ENCODE data around the gene SMYD2. TPM values are rescaled to one million over a fixed set of nuclear protein-coding genes. Genes with fewer than 3 reads are reported as not detected.

Gene SMYD2
- total and polyA plus RNA-seq, 2 experiments from 2014 or later, result 3.6 to 5.9 TPM

DNA sequence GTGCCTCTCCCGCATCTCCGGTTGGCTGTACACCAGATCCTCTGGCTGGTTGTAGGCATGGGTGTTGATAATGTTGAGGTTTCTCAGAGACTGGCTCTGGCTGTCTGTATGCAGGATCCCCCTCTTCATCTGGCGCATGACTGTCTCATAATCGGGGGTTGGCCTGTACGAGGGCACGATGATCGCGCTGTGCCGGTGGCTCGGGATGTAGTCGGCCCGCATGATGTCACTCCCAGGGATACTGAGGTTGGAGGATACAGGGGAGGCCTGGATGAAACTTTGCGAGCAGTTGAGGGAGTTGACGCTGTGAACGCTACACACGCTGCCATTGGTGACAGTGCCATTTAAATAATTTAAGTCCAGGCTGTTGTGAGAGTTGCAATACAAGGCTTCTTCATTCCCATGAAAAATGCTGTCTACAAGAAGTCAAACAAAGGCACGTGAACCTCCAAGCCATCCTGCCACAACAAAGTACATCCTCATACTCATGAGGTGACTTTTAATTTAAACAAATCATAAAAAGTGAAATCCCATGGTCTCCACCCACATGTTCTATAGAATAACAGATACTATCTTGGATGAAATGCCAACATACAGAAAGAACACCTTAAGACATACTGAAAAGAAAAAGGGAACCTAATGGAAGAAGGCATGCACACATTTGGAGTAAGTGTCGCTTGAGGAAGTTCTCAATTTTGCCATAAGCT lies 103.6 kb downstream of the SMYD2 start:
- peaks cover 20% of the 10 kb centered on the region for H3K4me1 ChIP-seq (ENCODE audit: insufficient read depth)
- no peak overlapping the region for H3K4me3 Mint-ChIP-seq
- H2AFZ ChIP-seq, result no peak overlapping the region
- peaks cover 16% of the 10 kb centered on the region for H3K36me3 ChIP-seq (ENCODE audit: insufficient read depth)
- H3K9me3 Mint-ChIP-seq, result no peaks in the 10 kb centered on the region
- TF ChIP-seq, protein P1, sequence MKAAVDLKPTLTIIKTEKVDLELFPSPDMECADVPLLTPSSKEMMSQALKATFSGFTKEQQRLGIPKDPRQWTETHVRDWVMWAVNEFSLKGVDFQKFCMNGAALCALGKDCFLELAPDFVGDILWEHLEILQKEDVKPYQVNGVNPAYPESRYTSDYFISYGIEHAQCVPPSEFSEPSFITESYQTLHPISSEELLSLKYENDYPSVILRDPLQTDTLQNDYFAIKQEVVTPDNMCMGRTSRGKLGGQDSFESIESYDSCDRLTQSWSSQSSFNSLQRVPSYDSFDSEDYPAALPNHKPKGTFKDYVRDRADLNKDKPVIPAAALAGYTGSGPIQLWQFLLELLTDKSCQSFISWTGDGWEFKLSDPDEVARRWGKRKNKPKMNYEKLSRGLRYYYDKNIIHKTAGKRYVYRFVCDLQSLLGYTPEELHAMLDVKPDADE (IDR thresholded peaks at IDR 0.05), result no peak
- no peak for TF ChIP-seq JUNB (IDR thresholded peaks at IDR 0.05; ENCODE audit: unreplicated experiment)
- no peaks in the 10 kb centered on the region for H4K20me1 ChIP-seq (replicated peaks; ENCODE audit: insufficient read depth)
- peaks cover 37% of the 10 kb centered on the region for H3K36me3 Mint-ChIP-seq (ENCODE audit: low read depth)
- H3K27me3 ChIP-seq (ENCODE audit: insufficient read depth), result no peaks in the 10 kb centered on the region
- no peaks in the 10 kb centered on the region; the same call in 1 of the 2 replicates for H3F3A ChIP-seq (replicated peaks; ENCODE audit: low read depth)
- H3K4me1 Mint-ChIP-seq, result peaks cover 19% of the 10 kb centered on the region
- DNase-seq (ENCODE audit: low spot score), result no peak
- H3K79me2 ChIP-seq (replicated peaks; ENCODE audit: insufficient read depth), result no peaks in the 10 kb centered on the region
- H3K4me3 ChIP-seq, result no peak overlapping the region
- no peak overlapping the region for H3K4me2 ChIP-seq
- no peaks in the 10 kb centered on the region for H3K9me2 ChIP-seq (ENCODE audit: insufficient read depth)
- H3K27ac ChIP-seq (ENCODE audit: low read depth), result no peak overlapping the region
- H3K27me3 Mint-ChIP-seq (ENCODE audit: insufficient read depth, low read depth, poor library complexity), result peaks cover 2% of the 10 kb centered on the region
- no peak overlapping the region for H3K27ac Mint-ChIP-seq
- ATAC-seq, result no peak

DNA sequence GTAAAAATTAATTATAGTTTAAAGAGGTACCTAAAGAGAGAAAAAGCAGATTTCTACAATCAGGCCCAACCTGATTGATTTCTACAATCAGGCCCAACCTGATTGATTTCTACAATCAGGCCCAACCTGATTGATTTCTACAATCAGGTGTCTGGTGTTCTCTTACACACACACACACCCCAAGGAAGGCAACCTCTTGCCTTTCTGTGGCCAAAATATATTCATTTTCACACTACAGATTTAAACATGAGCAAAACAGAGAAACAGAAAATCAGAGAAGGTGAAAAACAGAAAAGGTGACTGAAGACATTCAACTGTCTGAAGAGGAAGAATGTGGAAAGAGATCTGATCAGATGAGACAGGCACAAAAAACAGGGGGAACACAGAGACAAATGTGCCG lies 104.5 kb downstream of the SMYD2 start:
- H3K4me1 Mint-ChIP-seq, result peaks cover 13% of the 10 kb centered on the region
- Histone ChIP-seq H3K79me2 (replicated peaks; ENCODE audit: insufficient read depth) (no peaks in the 10 kb centered on the region), H3K4me1 (ENCODE audit: insufficient read depth) (peaks cover 11% of the 10 kb centered on the region), H3K4me2 (no peak overlapping the region), H2AFZ (no peak overlapping the region), H3K27ac (ENCODE audit: low read depth) (no peak overlapping the region), H3K9me2 (ENCODE audit: insufficient read depth) (no peaks in the 10 kb centered on the region), H3K27me3 (ENCODE audit: insufficient read depth) (no peaks in the 10 kb centered on the region), H3K4me3 (no peak overlapping the region), H3K36me3 (ENCODE audit: insufficient read depth) (peaks cover 16% of the 10 kb centered on the region), H3F3A (replicated peaks; ENCODE audit: low read depth) (no peaks in the 10 kb centered on the region; the same call in 1 of the 2 replicates), H4K20me1 (replicated peaks; ENCODE audit: insufficient read depth) (no peaks in the 10 kb centered on the region)
- no peaks in the 10 kb centered on the region for H3K9me3 Mint-ChIP-seq
- no peaks in the 10 kb centered on the region for H3K27me3 Mint-ChIP-seq (ENCODE audit: insufficient read depth, low read depth, poor library complexity)
- no peak overlapping the region; the same call in 1 of the 2 replicates for H3K27ac Mint-ChIP-seq
- H3K36me3 Mint-ChIP-seq (ENCODE audit: low read depth), result peaks cover 37% of the 10 kb centered on the region
- H3K4me3 Mint-ChIP-seq, result no peak overlapping the region
- no peak for ATAC-seq
- no peak for DNase-seq (ENCODE audit: low spot score)
- TF ChIP-seq, protein P2, sequence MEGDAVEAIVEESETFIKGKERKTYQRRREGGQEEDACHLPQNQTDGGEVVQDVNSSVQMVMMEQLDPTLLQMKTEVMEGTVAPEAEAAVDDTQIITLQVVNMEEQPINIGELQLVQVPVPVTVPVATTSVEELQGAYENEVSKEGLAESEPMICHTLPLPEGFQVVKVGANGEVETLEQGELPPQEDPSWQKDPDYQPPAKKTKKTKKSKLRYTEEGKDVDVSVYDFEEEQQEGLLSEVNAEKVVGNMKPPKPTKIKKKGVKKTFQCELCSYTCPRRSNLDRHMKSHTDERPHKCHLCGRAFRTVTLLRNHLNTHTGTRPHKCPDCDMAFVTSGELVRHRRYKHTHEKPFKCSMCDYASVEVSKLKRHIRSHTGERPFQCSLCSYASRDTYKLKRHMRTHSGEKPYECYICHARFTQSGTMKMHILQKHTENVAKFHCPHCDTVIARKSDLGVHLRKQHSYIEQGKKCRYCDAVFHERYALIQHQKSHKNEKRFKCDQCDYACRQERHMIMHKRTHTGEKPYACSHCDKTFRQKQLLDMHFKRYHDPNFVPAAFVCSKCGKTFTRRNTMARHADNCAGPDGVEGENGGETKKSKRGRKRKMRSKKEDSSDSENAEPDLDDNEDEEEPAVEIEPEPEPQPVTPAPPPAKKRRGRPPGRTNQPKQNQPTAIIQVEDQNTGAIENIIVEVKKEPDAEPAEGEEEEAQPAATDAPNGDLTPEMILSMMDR (conservative IDR thresholded peaks at IDR 0.05; ENCODE audit: low read depth in 2 of 2), result no peak
- TF ChIP-seq, protein P3, sequence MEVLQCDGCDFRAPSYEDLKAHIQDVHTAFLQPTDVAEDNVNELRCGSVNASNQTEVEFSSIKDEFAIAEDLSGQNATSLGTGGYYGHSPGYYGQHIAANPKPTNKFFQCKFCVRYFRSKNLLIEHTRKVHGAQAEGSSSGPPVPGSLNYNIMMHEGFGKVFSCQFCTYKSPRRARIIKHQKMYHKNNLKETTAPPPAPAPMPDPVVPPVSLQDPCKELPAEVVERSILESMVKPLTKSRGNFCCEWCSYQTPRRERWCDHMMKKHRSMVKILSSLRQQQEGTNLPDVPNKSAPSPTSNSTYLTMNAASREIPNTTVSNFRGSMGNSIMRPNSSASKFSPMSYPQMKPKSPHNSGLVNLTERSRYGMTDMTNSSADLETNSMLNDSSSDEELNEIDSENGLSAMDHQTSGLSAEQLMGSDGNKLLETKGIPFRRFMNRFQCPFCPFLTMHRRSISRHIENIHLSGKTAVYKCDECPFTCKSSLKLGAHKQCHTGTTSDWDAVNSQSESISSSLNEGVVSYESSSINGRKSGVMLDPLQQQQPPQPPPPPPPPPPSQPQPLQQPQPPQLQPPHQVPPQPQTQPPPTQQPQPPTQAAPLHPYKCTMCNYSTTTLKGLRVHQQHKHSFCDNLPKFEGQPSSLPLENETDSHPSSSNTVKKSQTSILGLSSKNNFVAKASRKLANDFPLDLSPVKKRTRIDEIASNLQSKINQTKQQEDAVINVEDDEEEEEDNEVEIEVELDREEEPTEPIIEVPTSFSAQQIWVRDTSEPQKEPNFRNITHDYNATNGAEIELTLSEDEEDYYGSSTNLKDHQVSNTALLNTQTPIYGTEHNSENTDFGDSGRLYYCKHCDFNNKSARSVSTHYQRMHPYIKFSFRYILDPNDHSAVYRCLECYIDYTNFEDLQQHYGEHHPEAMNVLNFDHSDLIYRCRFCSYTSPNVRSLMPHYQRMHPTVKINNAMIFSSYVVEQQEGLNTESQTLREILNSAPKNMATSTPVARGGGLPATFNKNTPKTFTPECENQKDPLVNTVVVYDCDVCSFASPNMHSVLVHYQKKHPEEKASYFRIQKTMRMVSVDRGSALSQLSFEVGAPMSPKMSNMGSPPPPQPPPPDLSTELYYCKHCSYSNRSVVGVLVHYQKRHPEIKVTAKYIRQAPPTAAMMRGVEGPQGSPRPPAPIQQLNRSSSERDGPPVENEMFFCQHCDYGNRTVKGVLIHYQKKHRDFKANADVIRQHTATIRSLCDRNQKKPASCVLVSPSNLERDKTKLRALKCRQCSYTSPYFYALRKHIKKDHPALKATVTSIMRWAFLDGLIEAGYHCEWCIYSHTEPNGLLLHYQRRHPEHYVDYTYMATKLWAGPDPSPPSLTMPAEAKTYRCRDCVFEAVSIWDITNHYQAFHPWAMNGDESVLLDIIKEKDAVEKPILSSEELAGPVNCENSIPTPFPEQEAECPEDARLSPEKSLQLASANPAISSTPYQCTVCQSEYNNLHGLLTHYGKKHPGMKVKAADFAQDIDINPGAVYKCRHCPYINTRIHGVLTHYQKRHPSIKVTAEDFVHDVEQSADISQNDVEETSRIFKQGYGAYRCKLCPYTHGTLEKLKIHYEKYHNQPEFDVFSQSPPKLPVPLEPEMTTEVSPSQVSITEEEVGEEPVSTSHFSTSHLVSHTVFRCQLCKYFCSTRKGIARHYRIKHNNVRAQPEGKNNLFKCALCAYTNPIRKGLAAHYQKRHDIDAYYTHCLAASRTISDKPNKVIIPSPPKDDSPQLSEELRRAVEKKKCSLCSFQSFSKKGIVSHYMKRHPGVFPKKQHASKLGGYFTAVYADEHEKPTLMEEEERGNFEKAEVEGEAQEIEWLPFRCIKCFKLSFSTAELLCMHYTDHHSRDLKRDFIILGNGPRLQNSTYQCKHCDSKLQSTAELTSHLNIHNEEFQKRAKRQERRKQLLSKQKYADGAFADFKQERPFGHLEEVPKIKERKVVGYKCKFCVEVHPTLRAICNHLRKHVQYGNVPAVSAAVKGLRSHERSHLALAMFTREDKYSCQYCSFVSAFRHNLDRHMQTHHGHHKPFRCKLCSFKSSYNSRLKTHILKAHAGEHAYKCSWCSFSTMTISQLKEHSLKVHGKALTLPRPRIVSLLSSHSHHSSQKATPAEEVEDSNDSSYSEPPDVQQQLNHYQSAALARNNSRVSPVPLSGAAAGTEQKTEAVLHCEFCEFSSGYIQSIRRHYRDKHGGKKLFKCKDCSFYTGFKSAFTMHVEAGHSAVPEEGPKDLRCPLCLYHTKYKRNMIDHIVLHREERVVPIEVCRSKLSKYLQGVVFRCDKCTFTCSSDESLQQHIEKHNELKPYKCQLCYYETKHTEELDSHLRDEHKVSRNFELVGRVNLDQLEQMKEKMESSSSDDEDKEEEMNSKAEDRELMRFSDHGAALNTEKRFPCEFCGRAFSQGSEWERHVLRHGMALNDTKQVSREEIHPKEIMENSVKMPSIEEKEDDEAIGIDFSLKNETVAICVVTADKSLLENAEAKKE (CRISPR knock-in tag; IDR thresholded peaks at IDR 0.05), result no peak
- TF ChIP-seq, protein P1 (IDR thresholded peaks at IDR 0.05), result no peak
- no peak for TF ChIP-seq ZNF114 (CRISPR knock-in tag; IDR thresholded peaks at IDR 0.05)
- no peak for TF ChIP-seq EZH2phosphoT487 (IDR thresholded peaks at IDR 0.05; ENCODE audit: unreplicated experiment)
- TF ChIP-seq ZNF331 (CRISPR knock-in tag; IDR thresholded peaks at IDR 0.05; ENCODE audit: low read depth), result no peak
- no peak for TF ChIP-seq EZH2 (IDR thresholded peaks at IDR 0.05; ENCODE audit: low read depth, unreplicated experiment)
- no peak for TF ChIP-seq POLR2AphosphoS5 (IDR thresholded peaks at IDR 0.05; ENCODE audit: low read depth)

Measured in GM23338 (cell line).